Esophagus squamous epithelium (tissue), 4 donors: ENCODE measurements around the gene GRAMD2B.

Experiments used
- CTCF ChIP-seq, 6 experiments: fragments of 450-650 bp in 4 of 6; fragments of 200-600 bp in 2 of 6; sonication (generic) in 2 of 6; IDR thresholded peaks; one replicate each; pipeline ENCODE4 v1.5.1; 2016 to 2019; ENCODE audit warnings: antibody characterized with exemption in 6 of 6, mild to moderate bottlenecking in 4 of 6, moderate library complexity in 4 of 6
- POLR2A ChIP-seq, 4 donors: fragments of 450-650 bp; IDR thresholded peaks; one replicate each; pipeline ENCODE4 v1.6.1; 2017; ENCODE audit warnings: antibody characterized with exemption in 4 of 4, mild to moderate bottlenecking in 4 of 4, moderate library complexity in 3 of 4

GRCh38 chr5:126471875-126472537 is 48.8 kb downstream of the GRAMD2B start:
- TF ChIP-seq CTCF (IDR thresholded peaks at IDR 0.05) (no peak), POLR2A (IDR thresholded peaks at IDR 0.05) (no peak)
